Body of pancreas (tissue), 4 donors: ENCODE data around the gene CRY1. TPM values are rescaled to one million over a fixed set of nuclear protein-coding genes. Genes with fewer than 3 reads are reported as not detected.

Experiments used
- ATAC-seq: fragments of 150-250 bp; one replicate; pipeline ENCODE4 v1.9.1; 2016
- DNase-seq, 4 donors: peaks; one replicate each; pipeline ENCODE4 v3.0.0-alpha.2; 2019
- H3K27ac ChIP-seq, 4 donors: fragments of 200-600 bp; sonication (generic); 1 replicate in 3 of 4; 2 replicates in 1 of 4; pipeline versions ENCODE4 v1.5.1 to v1.6.1; 2016 to 2019; ENCODE audit warnings: mild to moderate bottlenecking in 1 of 4, mixed read lengths in 1 of 4, moderate library complexity in 1 of 4
- H3K27me3 ChIP-seq, 2 donors: fragments of 200-600 bp; sonication (generic); one replicate each; pipeline ENCODE4 v1.6.0; 2016; ENCODE audit warnings: mild to moderate bottlenecking in 1 of 2
- H3K36me3 ChIP-seq, 2 donors: fragments of 200-600 bp; sonication (generic); replicated peaks in 1 of 2; 2 replicates each; pipeline ENCODE4 v1.5.1; 2016; ENCODE audit warnings: low read depth in 2 of 2; ENCODE audit not compliant: insufficient read depth in 1 of 2
- H3K4me1 ChIP-seq: fragments of 200-600 bp; sonication (generic); one replicate; pipeline ENCODE4 v1.6.0; 2016
- H3K4me3 ChIP-seq, 2 donors: fragments of 200-600 bp; sonication (generic); 1 replicate in 1 of 2; 2 replicates in 1 of 2; pipeline ENCODE4 v1.5.1; 2016 to 2019
- H3K9me3 ChIP-seq, 3 donors: fragments of 200-600 bp; sonication (generic); 1 replicate in 2 of 3; 2 replicates in 1 of 3; pipeline ENCODE4 v1.5.1; 2016
- POLR2A ChIP-seq, 3 donors: fragments of 450-650 bp; IDR thresholded peaks; one replicate each; pipeline ENCODE4 v1.6.1; 2016; ENCODE audit warnings: antibody characterized with exemption in 3 of 3, mild to moderate bottlenecking in 2 of 3
- WGBS, 2 donors: methylation state at CpG; one replicate each; pipeline ENCODE4 v1.1.5; 2017; 5-methylcytosine and 5-hydroxymethylcytosine counted together
- intact Hi-C: fragments of 100-400 bp; cut with DNase I; formaldehyde crosslinking; loops from one replicate; pipeline ENCODE4 v1.15.1; 2023
- total RNA-seq, 2 donors: library from RNA; depleted of rRNA; stranded (reverse); fragments of >200 nt; gene quantifications; one replicate each; pipeline ENCODE4 v1.1.0, GENCODE V29; 2016
- TF ChIP-seq, protein P1 (sequence below), 7 experiments: fragments of 450-650 bp in 4 of 7; fragments of 200-600 bp in 3 of 7; sonication (generic) in 3 of 7; IDR thresholded peaks; one replicate each; pipeline ENCODE4 v1.5.1; 2016 to 2019; ENCODE audit warnings: antibody characterized with exemption in 7 of 7

CRY1 gene
- total RNA-seq, 2 donors from 2014 or later, result 12.5 to 15.6 TPM

DNA sequence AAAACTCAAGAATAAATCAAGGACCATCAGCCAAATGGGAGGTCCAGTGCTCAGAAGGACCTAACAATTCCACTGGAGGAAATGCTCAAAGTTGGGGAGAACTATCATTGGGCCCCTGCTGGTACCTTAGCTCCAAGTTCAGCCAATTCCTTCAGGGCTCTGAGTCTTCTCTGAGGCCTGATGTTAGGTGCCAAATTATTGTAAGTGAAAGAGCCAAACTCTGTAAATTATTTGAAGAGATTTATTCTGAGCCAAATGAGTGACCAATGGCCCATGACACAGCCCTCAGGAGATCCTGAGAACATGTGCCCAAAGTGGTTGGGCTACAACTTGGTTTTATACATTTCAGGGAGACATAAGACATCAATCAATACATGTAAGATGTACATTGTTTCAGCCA lies 145.9 kb downstream of the CRY1 start:
- Histone ChIP-seq H3K27me3 (no peaks in the 10 kb centered on the region), H3K36me3 (no peaks in the 10 kb centered on the region), H3K9me3 (no peaks in the 10 kb centered on the region), H3K4me1 (no peaks in the 10 kb centered on the region), H3K4me3 (no peak overlapping the region), H3K27ac (no peak overlapping the region)
- intact Hi-C loops, result no loop called here
- DNase-seq, result no peak
- ATAC-seq, result no peak
- TF ChIP-seq, protein P1, sequence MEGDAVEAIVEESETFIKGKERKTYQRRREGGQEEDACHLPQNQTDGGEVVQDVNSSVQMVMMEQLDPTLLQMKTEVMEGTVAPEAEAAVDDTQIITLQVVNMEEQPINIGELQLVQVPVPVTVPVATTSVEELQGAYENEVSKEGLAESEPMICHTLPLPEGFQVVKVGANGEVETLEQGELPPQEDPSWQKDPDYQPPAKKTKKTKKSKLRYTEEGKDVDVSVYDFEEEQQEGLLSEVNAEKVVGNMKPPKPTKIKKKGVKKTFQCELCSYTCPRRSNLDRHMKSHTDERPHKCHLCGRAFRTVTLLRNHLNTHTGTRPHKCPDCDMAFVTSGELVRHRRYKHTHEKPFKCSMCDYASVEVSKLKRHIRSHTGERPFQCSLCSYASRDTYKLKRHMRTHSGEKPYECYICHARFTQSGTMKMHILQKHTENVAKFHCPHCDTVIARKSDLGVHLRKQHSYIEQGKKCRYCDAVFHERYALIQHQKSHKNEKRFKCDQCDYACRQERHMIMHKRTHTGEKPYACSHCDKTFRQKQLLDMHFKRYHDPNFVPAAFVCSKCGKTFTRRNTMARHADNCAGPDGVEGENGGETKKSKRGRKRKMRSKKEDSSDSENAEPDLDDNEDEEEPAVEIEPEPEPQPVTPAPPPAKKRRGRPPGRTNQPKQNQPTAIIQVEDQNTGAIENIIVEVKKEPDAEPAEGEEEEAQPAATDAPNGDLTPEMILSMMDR (IDR thresholded peaks at IDR 0.05), result no peak
- TF ChIP-seq POLR2A (IDR thresholded peaks at IDR 0.05), result no peak

DNA sequence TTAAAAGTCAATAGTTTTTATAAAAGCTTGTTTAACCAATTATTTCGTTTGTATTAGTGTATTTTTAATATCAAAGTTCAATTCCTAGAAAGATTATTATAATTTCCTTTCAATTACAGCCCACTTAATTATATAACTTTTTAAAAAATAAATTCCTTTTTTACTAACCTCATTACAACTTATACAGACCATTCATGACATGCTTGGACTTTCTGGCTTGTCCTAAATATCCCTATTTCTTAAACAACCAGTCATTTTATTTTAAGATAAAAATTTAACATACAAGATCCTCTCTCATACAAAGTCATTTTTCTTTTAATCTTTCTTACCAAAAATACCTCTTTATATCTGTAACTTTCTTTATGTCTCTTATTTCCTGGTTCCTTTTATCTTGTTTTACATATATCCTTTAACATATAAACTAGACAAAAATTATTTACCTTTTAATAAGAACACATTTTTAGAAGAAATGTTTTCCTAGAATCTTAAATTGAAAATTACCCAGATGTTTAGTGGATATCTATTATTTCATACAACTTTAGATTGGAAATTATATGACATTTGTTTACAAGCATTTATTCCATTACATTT lies 148.0 kb downstream of the CRY1 start:
- H3K27me3 ChIP-seq, result no peaks in the 10 kb centered on the region
- TF ChIP-seq POLR2A (IDR thresholded peaks at IDR 0.05), result no peak
- TF ChIP-seq, protein P1 (IDR thresholded peaks at IDR 0.05), result no peak
- H3K4me1 ChIP-seq, result no peaks in the 10 kb centered on the region
- no peaks in the 10 kb centered on the region for H3K36me3 ChIP-seq
- H3K9me3 ChIP-seq, result no peaks in the 10 kb centered on the region
- WGBS, 2 donors, result 22 to 23% methylated on average over 1 of the region's 1 CpG
- no peak for DNase-seq
- no peak overlapping the region for H3K27ac ChIP-seq
- ATAC-seq, result no peak
- no peak overlapping the region for H3K4me3 ChIP-seq
- intact Hi-C loops, result no loop called here

DNA sequence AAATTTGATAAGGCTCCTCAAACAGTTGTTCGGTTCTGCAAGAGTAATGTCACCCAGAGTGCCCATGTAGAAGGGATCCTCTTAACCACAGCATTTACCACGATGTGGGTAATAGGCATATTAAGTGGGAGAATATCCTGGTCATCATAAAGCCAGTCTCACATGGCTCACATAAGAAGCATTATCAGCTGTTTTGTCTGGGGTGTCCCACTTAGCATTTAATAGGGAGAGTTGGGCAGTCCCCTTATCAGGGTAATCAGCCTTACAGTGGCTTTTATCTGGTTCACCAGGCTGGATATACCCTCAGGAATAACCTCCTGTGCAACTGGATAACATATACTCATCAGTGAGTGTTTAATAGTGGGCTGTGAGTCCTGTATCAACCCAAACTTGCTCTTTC lies 150.6 kb downstream of the CRY1 start:
- no peaks in the 10 kb centered on the region for H3K9me3 ChIP-seq
- no peaks in the 10 kb centered on the region for H3K27me3 ChIP-seq
- ATAC-seq (no peak), DNase-seq (no peak)
- no peak overlapping the region for H3K27ac ChIP-seq
- H3K36me3 ChIP-seq, result no peaks in the 10 kb centered on the region
- intact Hi-C loops, result no loop called here
- no peak overlapping the region for H3K4me3 ChIP-seq
- 85 to 95% methylated on average over 2 of the region's 2 CpGs for WGBS, 2 donors
- no peaks in the 10 kb centered on the region for H3K4me1 ChIP-seq
- TF ChIP-seq, protein P1 (IDR thresholded peaks at IDR 0.05), result no peak
- TF ChIP-seq POLR2A (IDR thresholded peaks at IDR 0.05), result no peak

DNA sequence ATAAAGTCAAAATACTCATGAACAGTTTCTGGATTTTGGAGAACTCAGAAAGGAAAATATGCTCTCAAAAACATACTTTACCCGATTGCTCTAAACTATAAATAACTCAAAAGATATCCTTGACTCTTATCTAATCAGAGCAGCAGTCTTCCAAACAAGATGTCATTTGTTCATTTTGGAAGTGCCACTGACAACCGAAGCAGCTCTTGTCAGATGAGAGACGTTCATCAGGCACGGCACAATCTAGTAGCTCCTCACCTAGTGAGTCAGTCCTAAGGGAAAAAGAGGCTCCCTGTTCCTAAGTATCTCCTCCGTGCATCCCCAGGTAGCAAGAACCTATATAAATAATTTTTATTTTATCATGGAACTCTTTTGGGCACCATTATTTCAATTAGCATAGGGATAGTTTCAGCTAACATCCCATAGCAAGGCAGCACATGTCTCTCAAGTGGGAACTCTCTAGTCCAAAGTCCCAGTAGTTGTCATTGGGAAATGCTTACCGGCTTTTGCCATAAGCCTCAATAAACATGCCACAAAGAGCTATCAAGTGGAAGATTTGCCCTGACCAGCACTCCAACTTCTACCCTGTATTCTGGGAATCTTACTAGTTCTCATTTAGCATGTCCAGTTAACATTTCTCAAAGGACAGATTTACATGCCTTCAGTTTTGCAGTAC lies 151.7 kb downstream of the CRY1 start:
- 42 to 48% methylated on average over 6 of the region's 6 CpGs for WGBS, 2 donors
- TF ChIP-seq POLR2A (IDR thresholded peaks at IDR 0.05), result no peak
- TF ChIP-seq, protein P1 (IDR thresholded peaks at IDR 0.05), result no peak
- no peak for DNase-seq
- no peak overlapping the region for H3K4me3 ChIP-seq
- no peaks in the 10 kb centered on the region for H3K36me3 ChIP-seq
- H3K27me3 ChIP-seq, result no peaks in the 10 kb centered on the region
- no peaks in the 10 kb centered on the region for H3K4me1 ChIP-seq
- no peak overlapping the region for H3K27ac ChIP-seq
- intact Hi-C loops, result no loop called here
- ATAC-seq, result no peak
- no peaks in the 10 kb centered on the region for H3K9me3 ChIP-seq

Other genes with a start within 250 kb of the CRY1 start
- 10 to 100 TPM; 27.4 to 33.5 TPM for gene TMEM263, start 137.6 kb downstream of the CRY1 start, total RNA-seq
- gene MTERF2, start 106.4 kb downstream of the CRY1 start, total RNA-seq, result 10 to 100 TPM; 24.1 to 32.9 TPM